CMK (cell line): ENCODE results near the gene IGIP.
"Not testable (repeated sequence)": the region's sequence is repeated elsewhere in the genome, so short reads cannot be mapped to it uniquely, and the experiment has no call there.

Source experiments
- DNase-seq: peaks from one replicate; pipeline ENCODE4 v3.0.0-alpha.2; 2010; ENCODE audit warnings: low read depth

Gene IGIP

GRCh38 chr5:140142856-140143255 is 17.1 kb downstream of the IGIP start:
- DNase-seq, result no peak

DNA sequence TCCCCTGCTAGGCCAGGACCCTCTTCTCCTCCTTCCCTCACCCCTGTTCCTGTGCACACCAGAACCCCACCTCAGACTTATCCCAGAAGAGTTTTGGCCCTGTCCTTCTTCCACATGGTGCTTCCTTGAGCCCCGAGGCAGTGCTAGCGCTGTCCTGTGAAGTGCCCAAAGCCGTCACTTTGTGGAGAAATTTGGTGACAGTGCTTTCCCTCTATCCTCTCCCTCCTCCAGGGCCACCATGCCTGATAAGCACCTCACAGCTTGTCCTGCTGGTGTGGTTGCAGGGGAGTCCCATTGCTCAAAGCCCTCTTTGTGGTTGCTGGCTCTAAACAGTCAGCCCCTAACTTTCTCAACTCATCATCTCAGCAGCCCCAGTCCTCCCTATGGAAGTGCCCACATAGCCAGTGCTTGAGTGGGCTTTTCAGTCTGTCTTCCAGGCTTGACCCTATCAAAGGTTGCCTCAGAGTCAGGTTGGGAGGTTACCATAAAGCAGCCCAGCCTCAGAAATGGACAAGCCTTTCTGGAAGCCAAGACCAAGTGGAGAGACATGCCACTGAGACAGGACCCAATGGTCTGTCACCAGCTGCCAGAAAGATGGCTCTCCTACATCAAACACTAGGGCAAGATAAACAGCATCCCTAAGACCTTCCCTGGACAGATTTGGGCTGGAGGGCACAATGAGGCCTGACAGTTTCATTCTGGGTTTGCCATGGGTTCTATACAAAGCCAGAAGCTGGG is 18.0 kb downstream of the IGIP start:
- no peak for DNase-seq

DNA sequence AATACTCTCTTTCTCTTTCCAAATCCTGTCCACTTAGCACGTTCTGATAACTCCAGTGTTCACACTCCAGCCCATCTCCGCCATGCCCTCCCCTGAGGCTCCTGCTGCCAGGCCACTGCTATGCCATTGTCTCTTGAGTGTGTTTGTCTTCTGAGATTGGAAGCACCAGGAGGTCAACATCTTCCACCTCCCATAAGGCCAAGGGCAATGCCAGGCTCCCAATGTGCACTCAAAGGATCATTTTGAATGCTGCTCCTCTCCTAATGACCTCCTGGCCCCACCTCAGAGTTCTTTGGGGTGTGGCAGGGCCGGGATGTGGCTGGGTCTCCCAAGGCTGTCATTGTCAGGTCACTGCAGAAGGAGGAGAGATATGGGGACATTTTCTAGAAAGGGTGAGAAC is 19.5 kb downstream of the IGIP start:
- DNase-seq, result no peak

GRCh38 chr5:140145818-140146522 is 20.2 kb downstream of the IGIP start:
- DNase-seq, result no peak

- no peak for DNase-seq
Observed at GRCh38 chr5:140146523-140146842, 20.7 kb downstream of the IGIP start.

GRCh38 chr5:140147460-140147859 is 21.7 kb downstream of the IGIP start:
- no peak for DNase-seq

GRCh38 chr5:140148508-140148907 is 22.8 kb downstream of the IGIP start:
- no peak for DNase-seq

- no peak for DNase-seq
Observed at GRCh38 chr5:140150201-140150600, 24.5 kb downstream of the IGIP start.

DNA sequence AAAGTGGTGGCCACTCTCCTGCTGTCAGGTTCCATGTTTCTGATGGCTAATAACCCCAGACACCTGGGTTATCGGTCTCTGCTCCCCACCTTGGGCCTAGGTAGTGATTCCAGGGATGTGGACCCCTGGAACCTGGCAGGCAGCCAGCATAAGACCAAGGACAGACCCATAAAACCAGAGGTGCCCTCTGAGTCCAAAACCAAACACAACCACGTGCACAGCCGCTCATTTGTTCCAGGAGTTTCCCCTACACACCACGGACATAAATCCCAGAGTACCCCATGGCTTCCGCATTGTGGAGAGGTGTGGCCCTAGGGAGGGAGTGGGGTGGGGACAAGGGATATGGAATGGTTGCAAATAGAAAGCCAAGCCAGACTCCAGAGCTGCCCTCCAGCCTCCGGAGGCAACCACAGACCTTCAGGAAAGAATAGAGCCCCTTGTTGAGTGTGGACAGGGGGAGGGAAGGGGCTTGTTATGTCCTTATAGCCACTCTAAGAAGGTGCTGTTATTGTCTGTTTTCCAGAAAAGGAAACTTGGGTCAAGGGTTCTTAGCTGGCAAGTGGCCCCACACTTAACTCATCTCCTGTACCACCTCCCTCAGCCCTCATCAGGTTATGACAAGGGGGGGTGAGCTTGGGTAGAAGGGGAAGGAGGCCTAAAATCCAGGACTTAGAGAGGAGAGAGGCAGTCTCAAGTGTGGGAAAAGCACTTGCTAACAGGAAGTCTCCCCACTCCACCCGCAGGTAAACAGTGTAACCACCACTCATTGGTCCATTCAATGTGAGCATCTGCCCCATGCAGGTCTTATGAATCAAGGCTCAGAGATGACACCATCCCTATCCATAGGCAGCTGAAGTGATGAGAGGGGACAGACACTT is 25.6 kb downstream of the IGIP start:
- no peak for DNase-seq

GRCh38 chr5:140152022-140152999 is 26.6 kb downstream of the IGIP start:
- DNase-seq, result no peak

GRCh38 chr5:140153255-140153654 is 27.5 kb downstream of the IGIP start:
- DNase-seq, result no peak

DNA sequence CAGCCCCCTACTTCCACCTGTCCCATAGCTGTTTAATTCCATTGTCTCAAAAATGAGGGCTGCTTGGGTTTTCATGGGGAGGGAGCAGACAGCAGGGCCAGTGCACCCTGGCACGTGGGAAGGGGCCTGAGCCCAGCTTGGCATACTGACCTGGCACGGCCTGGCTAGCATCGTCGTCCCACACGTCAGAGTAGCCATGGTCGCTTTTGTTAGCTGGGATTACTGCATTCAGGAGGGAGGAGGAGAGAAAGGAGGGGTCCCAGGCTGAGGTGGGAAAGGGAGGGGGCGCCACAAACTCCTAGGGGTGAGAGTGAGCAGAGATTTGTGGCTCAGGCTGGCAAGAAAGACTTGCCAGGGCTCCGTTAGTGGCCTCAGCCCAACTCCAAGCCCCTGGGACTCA is 28.2 kb downstream of the IGIP start:
- DNase-seq, result no peak

- not testable (repeated sequence) for DNase-seq
Observed at GRCh38 chr5:140154710-140155381, 29.1 kb downstream of the IGIP start.

DNA sequence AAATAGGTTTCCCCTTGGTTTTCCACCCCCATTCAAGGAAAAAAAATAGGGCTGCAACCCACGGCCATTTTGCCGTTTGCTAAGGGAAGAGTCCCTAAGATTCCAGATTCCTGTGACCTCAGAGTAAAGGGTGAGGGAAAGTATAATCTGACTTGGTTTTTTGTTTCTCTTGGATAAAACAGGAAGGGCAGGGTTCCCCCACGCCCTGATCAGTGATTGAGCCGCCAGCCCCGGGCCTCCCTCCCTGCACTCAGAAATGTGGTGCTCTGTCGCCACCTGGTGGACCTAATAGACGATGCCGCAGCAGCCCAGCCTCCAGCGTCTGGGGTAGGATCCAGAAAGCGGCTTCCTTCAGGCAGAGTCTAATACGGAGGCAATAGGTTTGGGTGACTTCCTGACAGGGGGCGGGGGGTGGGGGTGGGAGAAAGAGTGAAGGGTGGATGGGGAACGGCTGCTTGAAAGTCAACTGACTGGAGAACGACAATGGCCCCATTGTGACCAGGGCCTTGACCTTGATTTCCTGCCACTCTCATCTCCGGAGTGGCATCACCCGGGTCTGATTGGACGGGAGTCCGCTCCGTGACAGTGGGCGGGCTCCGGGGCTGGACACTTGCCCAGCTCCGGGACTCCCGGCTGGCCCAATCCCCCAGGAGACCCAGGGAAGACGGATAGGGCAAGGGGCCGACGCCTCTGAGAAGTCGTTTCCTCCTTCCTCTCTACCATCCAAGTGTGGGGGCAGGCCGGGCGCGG is 31.5 kb downstream of the IGIP start:
- no peak for DNase-seq

- DNase-seq, result no peak
Observed at GRCh38 chr5:140159014-140159927, 33.5 kb downstream of the IGIP start.

DNA sequence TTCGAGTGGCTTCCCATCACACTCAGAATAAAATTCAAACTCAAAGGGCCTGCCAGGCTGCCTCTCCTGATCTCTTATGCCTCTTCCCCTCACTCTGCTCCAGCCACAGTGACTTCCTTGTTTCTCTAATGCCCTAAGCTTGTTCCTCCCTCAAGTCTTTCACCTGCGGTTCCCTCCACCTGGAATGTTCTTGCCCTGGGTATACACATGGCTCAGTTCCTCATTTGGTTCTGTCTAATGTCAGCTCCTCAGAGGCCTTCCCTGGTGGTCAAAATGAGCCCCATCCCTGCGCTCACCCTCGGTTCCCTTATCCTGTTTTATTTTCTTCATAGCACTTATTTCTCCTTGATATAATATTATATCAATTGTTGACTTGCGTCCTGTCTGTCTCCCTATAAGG is 36.5 kb downstream of the IGIP start:
- no peak for DNase-seq

DNA sequence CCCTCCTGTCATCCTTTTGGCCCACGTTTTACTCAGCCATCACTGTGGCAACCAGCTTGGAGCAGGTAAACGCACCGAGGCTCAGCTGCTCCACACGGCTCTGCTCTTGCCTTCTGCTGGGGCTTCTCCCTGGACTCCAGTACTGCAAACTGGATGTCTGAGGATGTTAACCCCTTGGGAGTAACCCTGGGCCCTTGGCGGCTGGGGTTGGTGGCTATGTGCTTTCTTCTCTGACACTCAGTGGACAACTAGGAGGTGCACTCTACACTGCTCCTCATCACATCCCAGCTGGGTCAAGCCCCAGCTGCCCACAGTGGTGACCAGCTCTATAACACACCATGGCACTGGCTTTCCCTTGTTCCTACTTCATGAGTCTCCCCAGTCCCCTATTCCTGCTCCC is 37.0 kb downstream of the IGIP start:
- no peak for DNase-seq

- no peak for DNase-seq
Observed at GRCh38 chr5:140165101-140165922, 39.6 kb downstream of the IGIP start.

GRCh38 chr5:140165923-140166270 is 40.2 kb downstream of the IGIP start:
- DNase-seq, result no peak
